ENCODE measurements around the gene SYMPK.
A peak's percentile ranks its signal among the peaks of the same experiment; 100 is the strongest.

SYMPK gene

GRCh38 chr19:45772130-45772840 is 90.7 kb downstream of the SYMPK start:
- TF ChIP-seq CTCF (IDR thresholded peaks at IDR 0.05; ENCODE audit: insufficient read depth, low read depth, low read length, missing control alignments) = no peak
- no peak overlapping the region for H3K4me3 ChIP-seq (ENCODE audit: low read depth, low read length)
- DNase-seq (ENCODE audit: low read depth) = no peak

- no peak overlapping the region for H3K4me3 ChIP-seq (ENCODE audit: low read depth, low read length)
- no peak for DNase-seq (ENCODE audit: low read depth)
- no peak for TF ChIP-seq CTCF (IDR thresholded peaks at IDR 0.05; ENCODE audit: insufficient read depth, low read depth, low read length, missing control alignments)
Observed at GRCh38 chr19:45771311-45771933, 91.5 kb downstream of the SYMPK start.

- peak; percentile 87 for TF ChIP-seq CTCF (IDR thresholded peaks at IDR 0.05; ENCODE audit: insufficient read depth, low read depth, low read length, missing control alignments)
- DNase-seq (ENCODE audit: low read depth) = peak; percentile 99
- peak overlapping the region; percentile 62 for H3K4me3 ChIP-seq (ENCODE audit: low read depth, low read length)
Observed at GRCh38 chr19:45770192-45771101, 92.5 kb downstream of the SYMPK start.

GRCh38 chr19:45769821-45770191 is 93.1 kb downstream of the SYMPK start:
- no peak for TF ChIP-seq CTCF (IDR thresholded peaks at IDR 0.05; ENCODE audit: insufficient read depth, low read depth, low read length, missing control alignments)
- H3K4me3 ChIP-seq (ENCODE audit: low read depth, low read length) = peak overlapping the region; percentile 62
- DNase-seq (ENCODE audit: low read depth) = peak; percentile 72

- peak; percentile 99 for DNase-seq (ENCODE audit: low read depth)
- TF ChIP-seq CTCF (IDR thresholded peaks at IDR 0.05; ENCODE audit: insufficient read depth, low read depth, low read length, missing control alignments) = no peak
- peak within 1 kb of the TSS; percentile 99 for H3K4me3 ChIP-seq (ENCODE audit: low read depth, low read length)
Observed at GRCh38 chr19:45768984-45769782, 93.8 kb downstream of the SYMPK start, which contains the start of gene SIX5. Gene SIX5 (minus strand): TSS chr19:45769252. CDS start chr19:45768844, 408 bp downstream.

GRCh38 chr19:45768655-45768983 is 94.3 kb downstream of the SYMPK start:
- DNase-seq (ENCODE audit: low read depth) = peak; percentile 75

More at GRCh38 chr19:45768655-45768983, 94.3 kb downstream of the SYMPK start:
- TF ChIP-seq CTCF (IDR thresholded peaks at IDR 0.05; ENCODE audit: insufficient read depth, low read depth, low read length, missing control alignments) = no peak
- H3K4me3 ChIP-seq (ENCODE audit: low read depth, low read length) = peak overlapping the region; percentile 99

Data from GM12865 (cell line).